ENCODE data around the gene POLR2L. TPM values are rescaled to one million over a fixed set of nuclear protein-coding genes. Genes with fewer than 3 reads are reported as not detected.

POLR2L gene
- total RNA-seq, 1 experiment from 2014 or later, result 117 TPM

- Histone ChIP-seq H3K4me1 (ENCODE audit: insufficient read depth, low read length, poor library complexity, severe bottlenecking) (peaks cover 17% of the 10 kb centered on the region), H3K27me3 (replicated peaks; ENCODE audit: insufficient read depth, low read depth, low read length, poor library complexity) (no peaks in the 10 kb centered on the region), H3K36me3 (ENCODE audit: insufficient read depth, low read length, poor library complexity, severe bottlenecking) (no peaks in the 10 kb centered on the region), H3K4me3 (ENCODE audit: low read depth, low read length, poor library complexity, severe bottlenecking) (peak overlapping the region; percentile 52), H3K9me3 (ENCODE audit: low read depth, low read length, poor library complexity, severe bottlenecking) (no peaks in the 10 kb centered on the region), H3K27ac (ENCODE audit: low read depth, low read length, poor library complexity, severe bottlenecking) (no peak overlapping the region)
- TF ChIP-seq CTCF (conservative IDR thresholded peaks at IDR 0.05; ENCODE audit: low read depth, low read length) (no peak; the same call in 1 of the 2 replicates), EZH2 (IDR thresholded peaks at IDR 0.05; ENCODE audit: borderline replicate concordance, low read depth, low read length, poor library complexity, severe bottlenecking) (no peak)
- ChIA-PET POLR2A (ENCODE audit: low non-redundant PET) (no interaction called here), CTCF (no interaction called here)
- no TSS peak for BruUV-seq (replicated peaks)
- intact Hi-C loops (cut with micrococcal nuclease; ENCODE audit: unreplicated experiment), result loop anchor here (10.0 kb wide), 1 partner anchor 124 kb away; no protein-coding TSS in a partner anchor
- no peak for DNase-seq (ENCODE audit: low spot score)
Observed at GRCh38 chr11:850775-851763, 8.7 kb upstream of the POLR2L start.

DNA sequence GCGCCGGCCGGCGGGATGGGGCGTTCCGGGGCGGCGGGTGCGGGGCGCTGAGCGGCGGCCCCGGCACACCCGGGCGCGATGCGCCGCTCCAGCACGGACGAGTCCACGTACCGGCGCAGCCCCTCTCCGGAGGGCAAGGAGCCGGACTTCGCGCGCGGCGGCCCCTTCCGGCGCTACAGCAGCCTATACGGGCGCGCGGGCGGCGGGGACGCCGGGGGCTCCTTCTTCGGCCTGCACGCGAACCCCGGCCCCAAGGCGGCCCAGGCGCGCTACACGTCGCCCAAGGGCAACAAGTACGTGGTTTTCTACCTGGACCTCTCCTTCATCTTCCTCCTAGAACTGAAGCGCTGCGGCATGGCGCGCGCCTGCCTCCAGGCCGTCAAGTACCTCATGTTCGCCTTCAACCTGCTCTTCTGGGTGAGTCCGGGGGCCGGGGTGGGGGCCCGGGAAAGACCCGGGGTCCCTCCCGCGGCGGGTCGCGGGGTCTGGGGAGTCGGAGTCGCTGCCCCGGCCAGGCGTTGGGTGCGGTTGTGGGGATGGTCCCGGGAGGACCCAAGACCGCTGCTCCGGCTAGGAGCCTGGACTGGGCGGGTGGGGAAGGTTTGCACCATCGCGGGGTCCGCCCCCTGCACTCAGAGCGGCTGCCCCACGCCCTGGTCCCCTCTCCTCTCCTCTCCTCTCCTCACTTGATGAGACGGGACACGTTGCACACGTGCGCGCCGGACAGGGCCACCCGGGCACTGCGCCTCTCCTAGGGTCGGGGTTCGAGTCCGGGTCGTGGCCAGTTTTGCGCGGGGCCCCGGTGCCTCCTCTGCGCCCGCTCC lies 7.8 kb upstream of the POLR2L start:
- Histone ChIP-seq H3K27ac (ENCODE audit: low read depth, low read length, poor library complexity, severe bottlenecking) (no peak overlapping the region), H3K4me3 (ENCODE audit: low read depth, low read length, poor library complexity, severe bottlenecking) (peak overlapping the region; percentile 52), H3K36me3 (ENCODE audit: insufficient read depth, low read length, poor library complexity, severe bottlenecking) (no peaks in the 10 kb centered on the region), H3K27me3 (replicated peaks; ENCODE audit: insufficient read depth, low read depth, low read length, poor library complexity) (no peaks in the 10 kb centered on the region), H3K4me1 (ENCODE audit: insufficient read depth, low read length, poor library complexity, severe bottlenecking) (peaks cover 17% of the 10 kb centered on the region), H3K9me3 (ENCODE audit: low read depth, low read length, poor library complexity, severe bottlenecking) (no peaks in the 10 kb centered on the region)
- DNase-seq (ENCODE audit: low spot score), result no peak
- intact Hi-C loops (cut with micrococcal nuclease; ENCODE audit: unreplicated experiment), result loop anchor here (2.0 to 10.0 kb wide), 2 partner anchors 125 to 201 kb away; no protein-coding TSS in a partner anchor
- TF ChIP-seq EZH2 (IDR thresholded peaks at IDR 0.05; ENCODE audit: borderline replicate concordance, low read depth, low read length, poor library complexity, severe bottlenecking), result no peak
- TF ChIP-seq CTCF (conservative IDR thresholded peaks at IDR 0.05; ENCODE audit: low read depth, low read length), result no peak
- ChIA-PET POLR2A (ENCODE audit: low non-redundant PET) (no interaction called here), CTCF (no interaction called here)
- no TSS peak for BruUV-seq (replicated peaks)

GRCh38 chr11:849104-849824 lies 6.9 kb upstream of the POLR2L start:
- intact Hi-C loops (cut with micrococcal nuclease; ENCODE audit: unreplicated experiment), result loop anchor here (2.0 kb wide), 1 partner anchor 202 kb away; no protein-coding TSS in a partner anchor
- H3K4me1 ChIP-seq (ENCODE audit: insufficient read depth, low read length, poor library complexity, severe bottlenecking), result peaks cover 24% of the 10 kb centered on the region

More at GRCh38 chr11:849104-849824, 6.9 kb upstream of the POLR2L start:
- H3K27me3 ChIP-seq (replicated peaks; ENCODE audit: insufficient read depth, low read depth, low read length, poor library complexity), result no peaks in the 10 kb centered on the region
- no peaks in the 10 kb centered on the region for H3K9me3 ChIP-seq (ENCODE audit: low read depth, low read length, poor library complexity, severe bottlenecking)
- H3K27ac ChIP-seq (ENCODE audit: low read depth, low read length, poor library complexity, severe bottlenecking), result no peak overlapping the region
- peak overlapping the region; percentile 52 for H3K4me3 ChIP-seq (ENCODE audit: low read depth, low read length, poor library complexity, severe bottlenecking)
- H3K36me3 ChIP-seq (ENCODE audit: insufficient read depth, low read length, poor library complexity, severe bottlenecking), result no peaks in the 10 kb centered on the region
- peak; percentile 59 for DNase-seq (ENCODE audit: low spot score)
- no peak for TF ChIP-seq CTCF (conservative IDR thresholded peaks at IDR 0.05; ENCODE audit: low read depth, low read length)
- no TSS peak for BruUV-seq (replicated peaks)
- ChIA-PET CTCF (no interaction called here), POLR2A (ENCODE audit: low non-redundant PET) (no interaction called here)

All from A673 (cell line).